ENCODE measurements around the gene LRP1B.

Gene LRP1B

DNA sequence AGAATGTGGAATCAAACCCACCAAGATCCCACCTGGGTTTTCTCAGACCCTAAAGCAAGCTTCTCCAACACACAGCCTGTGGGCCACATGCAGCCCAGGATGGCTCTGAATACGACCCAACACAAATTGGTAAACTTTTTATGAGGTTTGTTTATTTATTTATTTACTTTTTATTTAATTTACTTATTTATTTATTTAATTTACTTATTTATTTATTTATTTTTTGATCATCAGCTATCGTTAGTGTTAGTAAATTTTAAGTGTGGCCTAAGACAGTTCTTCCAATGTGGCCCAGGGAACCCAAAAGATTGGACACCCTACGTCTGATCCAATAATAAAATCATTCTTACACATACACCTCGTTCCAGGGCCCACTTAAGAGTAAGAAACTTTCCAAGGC, 1451.1 kb downstream of the LRP1B start:
- TF ChIP-seq, protein P1, sequence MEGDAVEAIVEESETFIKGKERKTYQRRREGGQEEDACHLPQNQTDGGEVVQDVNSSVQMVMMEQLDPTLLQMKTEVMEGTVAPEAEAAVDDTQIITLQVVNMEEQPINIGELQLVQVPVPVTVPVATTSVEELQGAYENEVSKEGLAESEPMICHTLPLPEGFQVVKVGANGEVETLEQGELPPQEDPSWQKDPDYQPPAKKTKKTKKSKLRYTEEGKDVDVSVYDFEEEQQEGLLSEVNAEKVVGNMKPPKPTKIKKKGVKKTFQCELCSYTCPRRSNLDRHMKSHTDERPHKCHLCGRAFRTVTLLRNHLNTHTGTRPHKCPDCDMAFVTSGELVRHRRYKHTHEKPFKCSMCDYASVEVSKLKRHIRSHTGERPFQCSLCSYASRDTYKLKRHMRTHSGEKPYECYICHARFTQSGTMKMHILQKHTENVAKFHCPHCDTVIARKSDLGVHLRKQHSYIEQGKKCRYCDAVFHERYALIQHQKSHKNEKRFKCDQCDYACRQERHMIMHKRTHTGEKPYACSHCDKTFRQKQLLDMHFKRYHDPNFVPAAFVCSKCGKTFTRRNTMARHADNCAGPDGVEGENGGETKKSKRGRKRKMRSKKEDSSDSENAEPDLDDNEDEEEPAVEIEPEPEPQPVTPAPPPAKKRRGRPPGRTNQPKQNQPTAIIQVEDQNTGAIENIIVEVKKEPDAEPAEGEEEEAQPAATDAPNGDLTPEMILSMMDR (conservative IDR thresholded peaks at IDR 0.05; ENCODE audit: low read depth, low read length): no peak
- H2AFZ ChIP-seq (ENCODE audit: low read depth): no peak overlapping the region
- no peaks in the 10 kb centered on the region for H3K79me2 ChIP-seq (ENCODE audit: insufficient read depth, low read depth)
- H3K27me3 ChIP-seq (ENCODE audit: insufficient read depth, low read depth): no peaks in the 10 kb centered on the region
- no peaks in the 10 kb centered on the region for H4K20me1 ChIP-seq (ENCODE audit: insufficient read depth)
- no peak overlapping the region for H3K4me3 ChIP-seq (IDR thresholded peaks at IDR 0.05; ENCODE audit: insufficient read depth, low read depth, low read length)
- H3K36me3 ChIP-seq (ENCODE audit: insufficient read depth): no peaks in the 10 kb centered on the region
- no peak overlapping the region for H3K4me2 ChIP-seq
- H3K27ac ChIP-seq: no peak overlapping the region
- no peak overlapping the region for H3K9ac ChIP-seq
- peaks cover 4% of the 10 kb centered on the region for H3K4me1 ChIP-seq (ENCODE audit: low read depth, poor library complexity, severe bottlenecking)

DNA sequence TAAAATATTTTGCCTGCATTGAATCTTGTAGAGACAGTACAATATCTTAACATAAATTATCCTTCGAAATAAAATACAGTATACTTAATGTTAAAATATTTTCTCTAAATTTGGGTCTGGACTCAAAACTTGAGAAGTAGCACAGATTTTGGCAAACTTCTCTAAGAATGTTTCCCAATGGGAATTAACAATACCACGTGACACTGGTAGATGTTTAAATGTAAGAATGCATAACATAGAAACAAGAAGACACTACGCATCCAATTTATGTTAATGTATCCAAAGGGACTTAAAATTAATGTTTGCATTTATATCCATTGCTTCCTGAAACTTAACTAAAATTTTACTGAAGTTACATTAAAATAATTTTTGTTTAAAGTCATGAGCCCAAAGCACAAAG, 1460.9 kb downstream of the LRP1B start:
- Histone ChIP-seq H3K36me3 (ENCODE audit: insufficient read depth) (no peaks in the 10 kb centered on the region), H3K4me3 (IDR thresholded peaks at IDR 0.05; ENCODE audit: insufficient read depth, low read depth, low read length) (no peak overlapping the region), H3K4me2 (no peak overlapping the region), H3K9ac (no peak overlapping the region), H3K27me3 (ENCODE audit: insufficient read depth, low read depth) (no peaks in the 10 kb centered on the region), H3K27ac (no peak overlapping the region), H4K20me1 (ENCODE audit: insufficient read depth) (no peaks in the 10 kb centered on the region), H3K4me1 (ENCODE audit: low read depth, poor library complexity, severe bottlenecking) (no peaks in the 10 kb centered on the region), H3K79me2 (ENCODE audit: insufficient read depth, low read depth) (no peaks in the 10 kb centered on the region), H2AFZ (ENCODE audit: low read depth) (no peak overlapping the region)
- TF ChIP-seq, protein P1 (conservative IDR thresholded peaks at IDR 0.05; ENCODE audit: low read depth, low read length): no peak

DNA sequence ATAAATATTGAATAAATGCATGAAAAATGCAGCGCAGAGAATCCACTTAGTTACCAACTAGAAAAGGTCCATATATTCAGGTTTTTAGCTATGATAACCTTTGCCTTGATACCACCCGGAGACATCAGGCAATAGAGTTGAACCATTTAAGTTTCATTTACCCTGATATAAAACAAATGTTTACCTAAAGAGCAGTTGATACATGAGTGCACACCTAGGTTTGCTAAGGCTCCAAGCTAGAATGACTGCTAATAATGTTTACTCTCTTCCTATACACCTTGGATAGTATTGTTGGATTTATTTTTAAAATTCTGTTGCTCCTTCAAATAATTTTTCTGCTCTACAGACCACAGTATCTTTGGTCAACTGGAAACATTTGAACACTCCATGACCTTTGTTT, 1463.6 kb downstream of the LRP1B start:
- Histone ChIP-seq H3K79me2 (ENCODE audit: insufficient read depth, low read depth) (no peaks in the 10 kb centered on the region), H3K4me3 (IDR thresholded peaks at IDR 0.05; ENCODE audit: insufficient read depth, low read depth, low read length) (no peak overlapping the region), H3K4me2 (no peak overlapping the region), H3K27me3 (ENCODE audit: insufficient read depth, low read depth) (no peaks in the 10 kb centered on the region), H2AFZ (ENCODE audit: low read depth) (no peak overlapping the region), H3K4me1 (ENCODE audit: low read depth, poor library complexity, severe bottlenecking) (no peaks in the 10 kb centered on the region), H4K20me1 (ENCODE audit: insufficient read depth) (no peaks in the 10 kb centered on the region), H3K27ac (no peak overlapping the region), H3K36me3 (ENCODE audit: insufficient read depth) (no peaks in the 10 kb centered on the region), H3K9ac (no peak overlapping the region)
- TF ChIP-seq, protein P1 (conservative IDR thresholded peaks at IDR 0.05; ENCODE audit: low read depth, low read length): no peak

DNA sequence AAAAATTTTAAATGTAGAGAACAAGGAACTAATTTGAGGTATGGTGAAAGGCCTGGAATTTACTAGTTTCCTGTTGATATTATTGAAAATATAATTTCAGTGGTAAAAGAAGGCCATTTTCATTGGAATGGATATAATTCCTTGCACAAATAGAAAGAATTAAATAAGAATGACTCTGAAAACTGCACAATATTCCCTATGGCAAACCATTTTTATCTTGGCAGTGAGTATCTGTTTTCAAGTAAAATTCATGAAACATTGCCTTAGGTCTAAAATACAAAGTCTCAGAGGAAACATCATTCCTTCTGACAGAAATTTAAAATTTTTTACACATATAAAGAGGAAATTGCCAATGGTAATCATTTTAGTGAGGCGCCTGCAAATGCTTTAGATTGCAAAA, 1468.3 kb downstream of the LRP1B start:
- H3K27ac ChIP-seq: no peak overlapping the region
- H3K36me3 ChIP-seq (ENCODE audit: insufficient read depth): no peaks in the 10 kb centered on the region
- H2AFZ ChIP-seq (ENCODE audit: low read depth): no peak overlapping the region
- H3K4me2 ChIP-seq: no peak overlapping the region
- H3K27me3 ChIP-seq (ENCODE audit: insufficient read depth, low read depth): no peaks in the 10 kb centered on the region
- no peaks in the 10 kb centered on the region for H3K79me2 ChIP-seq (ENCODE audit: insufficient read depth, low read depth)
- H3K9ac ChIP-seq: no peak overlapping the region
- TF ChIP-seq, protein P1 (conservative IDR thresholded peaks at IDR 0.05; ENCODE audit: low read depth, low read length): no peak
- H3K4me1 ChIP-seq (ENCODE audit: low read depth, poor library complexity, severe bottlenecking): no peaks in the 10 kb centered on the region
- H3K4me3 ChIP-seq (IDR thresholded peaks at IDR 0.05; ENCODE audit: insufficient read depth, low read depth, low read length): no peak overlapping the region
- no peaks in the 10 kb centered on the region for H4K20me1 ChIP-seq (ENCODE audit: insufficient read depth)

All from KMS-11 (cell line).